Activated CD8-positive, alpha-beta memory T cell treated with anti-CD3 and anti-CD28 coated beads, Interleukin-2, amount 50 U/mL, for 24 hours (primary cell): ENCODE data around the gene ARL4D.
"Not testable (repeated sequence)": the region's sequence is repeated elsewhere in the genome, so short reads cannot be mapped to it uniquely, and the experiment has no call there.

Source experiments
- DNase-seq: peaks from one replicate; pipeline ENCODE4 v3.0.0-alpha.2; 2020; ENCODE audit errors: extremely low read depth

Gene ARL4D

GRCh38 chr17:43398724-43399595 is at the start of gene ARL4D:
ARL4D (plus strand) TSS chr17:43398993; CDS start chr17:43399733, 740 bp downstream.
- DNase-seq = peak; percentile 60

GRCh38 chr17:43349142-43349541 is 49.7 kb upstream of the ARL4D start:
- no peak for DNase-seq

- DNase-seq = no peak
Measured at GRCh38 chr17:43350888-43351361, 47.9 kb upstream of the ARL4D start.

GRCh38 chr17:43351691-43352090 is 47.1 kb upstream of the ARL4D start:
- no peak for DNase-seq

GRCh38 chr17:43352579-43353331 is 46.0 kb upstream of the ARL4D start:
- DNase-seq = no peak

- no peak for DNase-seq
Measured at GRCh38 chr17:43353393-43353792, 45.4 kb upstream of the ARL4D start.

- DNase-seq = no peak
Measured at GRCh38 chr17:43354371-43354770, 44.4 kb upstream of the ARL4D start.

GRCh38 chr17:43356450-43356849 is 42.3 kb upstream of the ARL4D start:
- DNase-seq = no peak

- DNase-seq = no peak
Measured at GRCh38 chr17:43356999-43357398, 41.8 kb upstream of the ARL4D start.

- no peak for DNase-seq
Measured at GRCh38 chr17:43359469-43360110, 39.2 kb upstream of the ARL4D start.

GRCh38 chr17:43360376-43360738 is 38.4 kb upstream of the ARL4D start:
- peak; percentile 62 for DNase-seq

GRCh38 chr17:43360739-43361505 is 37.9 kb upstream of the ARL4D start:
- peak; percentile 83 for DNase-seq

- no peak for DNase-seq
Measured at GRCh38 chr17:43363181-43363925, 35.4 kb upstream of the ARL4D start.

- DNase-seq = no peak
Measured at GRCh38 chr17:43363926-43364285, 34.9 kb upstream of the ARL4D start.

- DNase-seq = no peak
Measured at GRCh38 chr17:43365356-43365755, 33.4 kb upstream of the ARL4D start.

- DNase-seq = not testable (repeated sequence)
Measured at GRCh38 chr17:43365921-43366320, 32.9 kb upstream of the ARL4D start.

- no peak for DNase-seq
Measured at GRCh38 chr17:43366891-43367736, 31.7 kb upstream of the ARL4D start.

- DNase-seq = no peak
Measured at GRCh38 chr17:43367737-43368242, 31.0 kb upstream of the ARL4D start.

- DNase-seq = no peak
Measured at GRCh38 chr17:43368740-43369506, 29.9 kb upstream of the ARL4D start.
